GM20000 (cell line): ENCODE measurements around the gene METTL25B.

Source experiments
- DNase-seq: peaks from one replicate; pipeline ENCODE4 v3.0.0; 2012; ENCODE audit warnings: low spot score
- CTCF ChIP-seq: IDR thresholded peaks from 2 replicates; pipeline ENCODE4 v1.5.1; 2012; ENCODE audit warnings: mild to moderate bottlenecking, control low read depth; ENCODE audit errors: extremely low read depth, missing control alignments

METTL25B gene

GRCh38 chr1:156689953-156690674 lies 38.2 kb upstream of the METTL25B start:
- DNase-seq: no peak
- TF ChIP-seq CTCF: no peak

- TF ChIP-seq CTCF: no peak
- DNase-seq: no peak
Observed at GRCh38 chr1:156690675-156691036, 37.6 kb upstream of the METTL25B start.

- no peak for DNase-seq
- TF ChIP-seq CTCF: no peak
Observed at GRCh38 chr1:156691191-156691590, 37.1 kb upstream of the METTL25B start.

GRCh38 chr1:156691665-156692440 lies 36.4 kb upstream of the METTL25B start:
- no peak for TF ChIP-seq CTCF
- no peak for DNase-seq

GRCh38 chr1:156692441-156692924 lies 35.8 kb upstream of the METTL25B start:
- DNase-seq: no peak
- no peak for TF ChIP-seq CTCF

- no peak for TF ChIP-seq CTCF
- no peak for DNase-seq
Observed at GRCh38 chr1:156692925-156693847, 35.1 kb upstream of the METTL25B start.
